Spleen (tissue), 11 donors: Measurements from ENCODE around the gene SLC22A2. TPM values are rescaled to one million over a fixed set of nuclear protein-coding genes. Genes with fewer than 3 reads are reported as not detected.

Source experiments
- DNase-seq: peaks from one replicate; pipeline ENCODE4 v3.0.0-alpha.2; 2020
- H3K27ac ChIP-seq, 8 donors: fragments of 200-600 bp; sonication (generic) in 7 of 8; 1 replicate in 4 of 8; 2 replicates in 4 of 8; pipeline versions ENCODE4 v1.5.0 to v1.8.0; 2016 to 2021; ENCODE audit warnings: inconsistent platforms in 4 of 8, mild to moderate bottlenecking in 4 of 8, moderate library complexity in 1 of 8
- H3K27me3 ChIP-seq, 7 donors: fragments of 200-600 bp; sonication (generic) in 6 of 7; replicated peaks in 1 of 7; 1 replicate in 4 of 7; 2 replicates in 3 of 7; pipeline versions ENCODE4 v1.5.0 to v1.8.0; 2016 to 2021; ENCODE audit warnings: inconsistent platforms in 3 of 7, mild to moderate bottlenecking in 1 of 7
- H3K36me3 ChIP-seq, 6 donors: fragments of 200-600 bp; sonication (generic) in 5 of 6; 1 replicate in 4 of 6; 2 replicates in 2 of 6; pipeline versions ENCODE4 v1.5.0 to v1.8.0; 2016 to 2021; ENCODE audit warnings: inconsistent platforms in 2 of 6
- H3K4me1 ChIP-seq, 6 donors: fragments of 200-600 bp; sonication (generic) in 5 of 6; 1 replicate in 3 of 6; 2 replicates in 3 of 6; pipeline versions ENCODE4 v1.5.0 to v1.8.0; 2016 to 2021; ENCODE audit warnings: inconsistent platforms in 3 of 6
- H3K4me3 ChIP-seq, 8 donors: fragments of 200-600 bp; sonication (generic) in 7 of 8; 1 replicate in 4 of 8; 2 replicates in 4 of 8; pipeline versions ENCODE4 v1.5.0 to v1.8.0; 2016 to 2021; ENCODE audit warnings: inconsistent platforms in 4 of 8, mild to moderate bottlenecking in 4 of 8, moderate library complexity in 2 of 8
- H3K9me3 ChIP-seq, 8 donors: fragments of 200-600 bp; sonication (generic) in 7 of 8; 1 replicate in 4 of 8; 2 replicates in 4 of 8; pipeline versions ENCODE4 v1.5.0 to v1.8.0; 2016 to 2021; ENCODE audit warnings: inconsistent platforms in 4 of 8
- POLR2A ChIP-seq, 3 donors: fragments of 450-650 bp; IDR thresholded peaks; one replicate each; pipeline ENCODE4 v1.5.1; 2017; ENCODE audit warnings: antibody characterized with exemption in 3 of 3, mild to moderate bottlenecking in 1 of 3
- POLR2AphosphoS5 ChIP-seq, 3 donors: sonication (generic); formaldehyde crosslinking; IDR thresholded peaks; one replicate each; pipeline ENCODE4 v1.5.1; 2017; ENCODE audit warnings: antibody characterized with exemption in 3 of 3
- WGBS, 5 donors: extraction: QIAGEN DNeasy Blood & Tissue Kit in 3 of 5; methylation state at CpG; one replicate each; pipeline versions ENCODE4 v1.1.5 to v1.1.7; 2013 to 2018; 5-methylcytosine and 5-hydroxymethylcytosine counted together
- intact Hi-C: fragments of 100-400 bp; cut with DNase I; formaldehyde crosslinking; loops from one replicate; pipeline ENCODE4 v1.15.0; 2023; ENCODE audit warnings: low total_unique reads
- polyA plus RNA-seq, 3 donors: library from polyadenylated mRNA; stranded (reverse); fragments of 200-250 nt; gene quantifications; one replicate each; pipeline ENCODE4 v1.2.1, GENCODE V29; 2013
- total RNA-seq, 7 donors: library from RNA; depleted of rRNA in 3 of 7; stranded (reverse); fragments of >200 nt in 3 of 7; fragmentation: NEBNext Ultra II Directional in 4 of 7; extraction: Animal tissue kit (Norgen Biotek cat#: 25700) in 4 of 7; gene quantifications; one replicate each; pipeline versions ENCODE4 v1.1.0 to v1.2.1, GENCODE V29; 2016 to 2021
- TF ChIP-seq, protein P1 (sequence below), 11 experiments: fragments of 200-600 bp in 7 of 11; fragments of 450-650 bp in 4 of 11; sonication (generic) in 4 of 11; IDR thresholded peaks in 8 of 11; conservative IDR thresholded peaks in 3 of 11; 1 replicate in 7 of 11; 2 replicates in 4 of 11; pipeline versions ENCODE4 v1.4.0 to v1.8.0; 2016 to 2021; ENCODE audit warnings: antibody characterized with exemption in 11 of 11, inconsistent platforms in 4 of 11, mild to moderate bottlenecking in 1 of 11
- donor health status: healthy with polysubstance abuse.
- donor health status: DM: no; HTN: no; CAD: no; lungs with moderate emphysema.
- donor health status: DM: no; HTN: no; CAD: no.
- donor health status: Bipolar disorder and iron deficiency.
- donor health status: healthy.
- donor health status: DM: no; HTN: no; CAD: no.
- donor health status: DM: yes; HTN: yes; CAD: no.

The SLC22A2 gene
- total and polyA plus RNA-seq, 10 donors = not detected

- Histone ChIP-seq H3K36me3 (no peaks in the 10 kb centered on the region), H3K27me3 (peaks cover 0 to 12% (median 0%) of the 10 kb centered on the region in 7 donors), H3K4me3 (no peak overlapping the region), H3K4me1 (no peaks in the 10 kb centered on the region), H3K9me3 (no peaks in the 10 kb centered on the region), H3K27ac (no peak overlapping the region)
- TF ChIP-seq POLR2AphosphoS5 (IDR thresholded peaks at IDR 0.05) (no peak), POLR2A (IDR thresholded peaks at IDR 0.05) (no peak)
- TF ChIP-seq, protein P1, sequence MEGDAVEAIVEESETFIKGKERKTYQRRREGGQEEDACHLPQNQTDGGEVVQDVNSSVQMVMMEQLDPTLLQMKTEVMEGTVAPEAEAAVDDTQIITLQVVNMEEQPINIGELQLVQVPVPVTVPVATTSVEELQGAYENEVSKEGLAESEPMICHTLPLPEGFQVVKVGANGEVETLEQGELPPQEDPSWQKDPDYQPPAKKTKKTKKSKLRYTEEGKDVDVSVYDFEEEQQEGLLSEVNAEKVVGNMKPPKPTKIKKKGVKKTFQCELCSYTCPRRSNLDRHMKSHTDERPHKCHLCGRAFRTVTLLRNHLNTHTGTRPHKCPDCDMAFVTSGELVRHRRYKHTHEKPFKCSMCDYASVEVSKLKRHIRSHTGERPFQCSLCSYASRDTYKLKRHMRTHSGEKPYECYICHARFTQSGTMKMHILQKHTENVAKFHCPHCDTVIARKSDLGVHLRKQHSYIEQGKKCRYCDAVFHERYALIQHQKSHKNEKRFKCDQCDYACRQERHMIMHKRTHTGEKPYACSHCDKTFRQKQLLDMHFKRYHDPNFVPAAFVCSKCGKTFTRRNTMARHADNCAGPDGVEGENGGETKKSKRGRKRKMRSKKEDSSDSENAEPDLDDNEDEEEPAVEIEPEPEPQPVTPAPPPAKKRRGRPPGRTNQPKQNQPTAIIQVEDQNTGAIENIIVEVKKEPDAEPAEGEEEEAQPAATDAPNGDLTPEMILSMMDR (IDR thresholded peaks at IDR 0.05 in 8 of 11, conservative IDR thresholded peaks at IDR 0.05 in 3 of 11) = no peak
- intact Hi-C loops = no loop called here
- DNase-seq = no peak
- 69 to 78% (median 74%) methylated on average over 9 of the region's 9 CpGs for WGBS, 5 donors
These were observed 84.7 kb downstream of the SLC22A2 start for GRCh38 chr6:160173806-160174527.

- no peak for DNase-seq
- Histone ChIP-seq H3K27me3 (peaks cover 0 to 12% (median 0%) of the 10 kb centered on the region in 7 donors), H3K9me3 (no peaks in the 10 kb centered on the region), H3K4me1 (no peaks in the 10 kb centered on the region), H3K36me3 (no peaks in the 10 kb centered on the region), H3K4me3 (no peak overlapping the region), H3K27ac (no peak overlapping the region)
- TF ChIP-seq, protein P1 (IDR thresholded peaks at IDR 0.05 in 8 of 11, conservative IDR thresholded peaks at IDR 0.05 in 3 of 11) = no peak
- no peak for TF ChIP-seq POLR2AphosphoS5 (IDR thresholded peaks at IDR 0.05)
- TF ChIP-seq POLR2A (IDR thresholded peaks at IDR 0.05) = no peak
- intact Hi-C loops = no loop called here
- 83 to 94% (median 90%) methylated on average over 5 of the region's 5 CpGs for WGBS, 5 donors
These were observed 85.9 kb downstream of the SLC22A2 start for GRCh38 chr6:160172704-160173103.

DNA sequence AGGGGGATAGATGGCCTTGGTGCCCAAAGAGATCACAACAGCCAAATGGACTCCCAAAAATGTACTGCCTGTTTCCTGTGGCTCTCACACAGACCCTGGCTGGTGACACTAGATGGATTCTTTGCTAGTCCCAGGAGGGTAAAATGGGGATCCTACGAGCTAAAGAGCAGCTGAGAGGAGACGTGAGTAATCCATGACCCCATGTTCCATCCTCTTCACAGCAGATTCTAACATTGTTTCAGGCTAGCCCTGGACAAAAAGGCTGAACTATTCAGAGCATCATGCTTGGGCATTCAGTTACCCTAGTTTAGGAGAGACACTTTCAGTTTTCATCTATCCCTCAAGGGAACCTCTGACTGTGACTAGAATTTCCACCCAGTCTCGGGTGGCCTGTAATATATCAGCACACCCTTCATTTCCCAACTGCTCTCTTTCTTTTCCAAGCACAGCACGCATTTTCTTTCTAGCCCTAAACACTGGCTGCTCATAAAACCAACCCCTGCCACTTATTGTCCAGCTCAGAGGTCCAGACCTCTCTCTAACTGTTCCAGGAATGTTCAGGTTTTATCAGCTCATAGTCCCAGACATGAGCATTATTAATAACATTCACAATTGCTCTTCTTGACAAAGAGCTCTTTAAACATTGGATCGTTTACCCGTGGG is 88.5 kb downstream of the SLC22A2 start:
- Histone ChIP-seq H3K36me3 (no peaks in the 10 kb centered on the region), H3K27me3 (peaks cover 0 to 14% (median 0%) of the 10 kb centered on the region in 7 donors), H3K27ac (no peak overlapping the region), H3K4me1 (no peaks in the 10 kb centered on the region), H3K4me3 (no peak overlapping the region), H3K9me3 (peaks cover 0 to 5% (median 0%) of the 10 kb centered on the region in 8 donors)
- DNase-seq = no peak
- intact Hi-C loops = no loop called here
- 52 to 72% (median 64%) methylated on average over 6 of the region's 6 CpGs for WGBS, 5 donors
- TF ChIP-seq POLR2A (IDR thresholded peaks at IDR 0.05) (no peak), POLR2AphosphoS5 (IDR thresholded peaks at IDR 0.05) (no peak)
- TF ChIP-seq, protein P1 (IDR thresholded peaks at IDR 0.05 in 8 of 11, conservative IDR thresholded peaks at IDR 0.05 in 3 of 11) = no peak
